ENCODE results near the gene MAFG. TPM values are rescaled to one million over a fixed set of nuclear protein-coding genes. Genes with fewer than 3 reads are reported as not detected.

The MAFG gene
- polyA plus RNA-seq, 1 donor from 2014 or later, result 11.8 TPM

DNA sequence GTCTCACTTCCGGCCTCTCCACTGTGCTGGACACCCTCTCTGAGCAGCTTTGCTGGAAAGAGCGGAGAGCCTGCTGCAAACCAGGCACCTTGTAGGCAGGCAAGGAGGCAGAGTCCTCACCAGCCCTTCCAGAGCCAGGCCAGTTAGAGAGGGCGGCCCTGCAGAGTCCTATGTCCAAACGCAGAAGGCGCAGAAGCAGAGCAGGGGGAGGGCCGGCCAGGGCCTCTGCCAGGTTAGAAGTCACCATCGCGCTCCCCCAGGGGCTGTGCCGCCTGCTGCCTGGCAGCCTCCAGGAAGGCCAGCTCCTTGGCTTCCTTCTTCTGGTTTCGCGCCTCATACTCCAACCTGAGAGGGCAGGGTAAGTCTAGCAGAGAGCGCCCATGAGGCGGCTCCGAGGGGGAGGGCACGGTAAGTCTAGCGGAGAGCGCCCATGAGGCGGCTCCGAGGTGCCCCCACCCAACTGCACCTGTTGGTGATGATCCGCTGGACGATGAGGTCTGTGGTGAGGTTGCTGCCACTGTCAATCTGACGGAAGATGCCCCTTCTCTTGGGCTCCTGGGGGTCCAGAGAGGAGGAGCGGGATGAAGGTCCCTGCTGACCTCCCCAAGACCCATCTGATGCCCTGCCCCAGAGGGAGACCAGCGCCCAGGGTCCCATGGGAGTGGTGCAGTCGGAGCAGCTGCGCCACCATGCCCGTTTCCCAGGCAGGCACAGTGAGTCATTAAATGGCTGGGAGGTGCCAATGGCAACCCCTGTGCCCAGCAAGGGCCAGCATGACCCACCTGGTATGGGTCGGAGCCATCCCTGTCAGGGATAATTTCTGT lies 22.7 kb downstream of the MAFG start:
- H3K9me3 ChIP-seq (ENCODE audit: low read length), result no peaks in the 10 kb centered on the region
- TF ChIP-seq POLR2AphosphoS5 (IDR thresholded peaks at IDR 0.05) (no peak), RAD21 (conservative IDR thresholded peaks at IDR 0.05) (no peak), EP300 (conservative IDR thresholded peaks at IDR 0.05; ENCODE audit: poor library complexity, severe bottlenecking) (no peak), EZH2 (IDR thresholded peaks at IDR 0.05; ENCODE audit: borderline replicate concordance, insufficient read depth, low read length, poor library complexity, severe bottlenecking) (no peak), SMC3 (conservative IDR thresholded peaks at IDR 0.05; ENCODE audit: poor library complexity) (no peak), MXI1 (conservative IDR thresholded peaks at IDR 0.05; ENCODE audit: poor library complexity, severe bottlenecking) (no peak), TAF1 (IDR thresholded peaks at IDR 0.05; ENCODE audit: low read depth) (no peak)
- TF ChIP-seq, protein P1, sequence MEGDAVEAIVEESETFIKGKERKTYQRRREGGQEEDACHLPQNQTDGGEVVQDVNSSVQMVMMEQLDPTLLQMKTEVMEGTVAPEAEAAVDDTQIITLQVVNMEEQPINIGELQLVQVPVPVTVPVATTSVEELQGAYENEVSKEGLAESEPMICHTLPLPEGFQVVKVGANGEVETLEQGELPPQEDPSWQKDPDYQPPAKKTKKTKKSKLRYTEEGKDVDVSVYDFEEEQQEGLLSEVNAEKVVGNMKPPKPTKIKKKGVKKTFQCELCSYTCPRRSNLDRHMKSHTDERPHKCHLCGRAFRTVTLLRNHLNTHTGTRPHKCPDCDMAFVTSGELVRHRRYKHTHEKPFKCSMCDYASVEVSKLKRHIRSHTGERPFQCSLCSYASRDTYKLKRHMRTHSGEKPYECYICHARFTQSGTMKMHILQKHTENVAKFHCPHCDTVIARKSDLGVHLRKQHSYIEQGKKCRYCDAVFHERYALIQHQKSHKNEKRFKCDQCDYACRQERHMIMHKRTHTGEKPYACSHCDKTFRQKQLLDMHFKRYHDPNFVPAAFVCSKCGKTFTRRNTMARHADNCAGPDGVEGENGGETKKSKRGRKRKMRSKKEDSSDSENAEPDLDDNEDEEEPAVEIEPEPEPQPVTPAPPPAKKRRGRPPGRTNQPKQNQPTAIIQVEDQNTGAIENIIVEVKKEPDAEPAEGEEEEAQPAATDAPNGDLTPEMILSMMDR (IDR thresholded peaks at IDR 0.05; ENCODE audit: poor library complexity, severe bottlenecking), result no peak
- TF ChIP-seq, protein P2, sequence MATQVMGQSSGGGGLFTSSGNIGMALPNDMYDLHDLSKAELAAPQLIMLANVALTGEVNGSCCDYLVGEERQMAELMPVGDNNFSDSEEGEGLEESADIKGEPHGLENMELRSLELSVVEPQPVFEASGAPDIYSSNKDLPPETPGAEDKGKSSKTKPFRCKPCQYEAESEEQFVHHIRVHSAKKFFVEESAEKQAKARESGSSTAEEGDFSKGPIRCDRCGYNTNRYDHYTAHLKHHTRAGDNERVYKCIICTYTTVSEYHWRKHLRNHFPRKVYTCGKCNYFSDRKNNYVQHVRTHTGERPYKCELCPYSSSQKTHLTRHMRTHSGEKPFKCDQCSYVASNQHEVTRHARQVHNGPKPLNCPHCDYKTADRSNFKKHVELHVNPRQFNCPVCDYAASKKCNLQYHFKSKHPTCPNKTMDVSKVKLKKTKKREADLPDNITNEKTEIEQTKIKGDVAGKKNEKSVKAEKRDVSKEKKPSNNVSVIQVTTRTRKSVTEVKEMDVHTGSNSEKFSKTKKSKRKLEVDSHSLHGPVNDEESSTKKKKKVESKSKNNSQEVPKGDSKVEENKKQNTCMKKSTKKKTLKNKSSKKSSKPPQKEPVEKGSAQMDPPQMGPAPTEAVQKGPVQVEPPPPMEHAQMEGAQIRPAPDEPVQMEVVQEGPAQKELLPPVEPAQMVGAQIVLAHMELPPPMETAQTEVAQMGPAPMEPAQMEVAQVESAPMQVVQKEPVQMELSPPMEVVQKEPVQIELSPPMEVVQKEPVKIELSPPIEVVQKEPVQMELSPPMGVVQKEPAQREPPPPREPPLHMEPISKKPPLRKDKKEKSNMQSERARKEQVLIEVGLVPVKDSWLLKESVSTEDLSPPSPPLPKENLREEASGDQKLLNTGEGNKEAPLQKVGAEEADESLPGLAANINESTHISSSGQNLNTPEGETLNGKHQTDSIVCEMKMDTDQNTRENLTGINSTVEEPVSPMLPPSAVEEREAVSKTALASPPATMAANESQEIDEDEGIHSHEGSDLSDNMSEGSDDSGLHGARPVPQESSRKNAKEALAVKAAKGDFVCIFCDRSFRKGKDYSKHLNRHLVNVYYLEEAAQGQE (IDR thresholded peaks at IDR 0.05; ENCODE audit: borderline replicate concordance), result no peak
- H3K9ac ChIP-seq (ENCODE audit: low read length), result no peak overlapping the region
- H3K9me2 ChIP-seq (ENCODE audit: insufficient read depth, low read length), result no peaks in the 10 kb centered on the region
- H3K4me3 ChIP-seq (ENCODE audit: low read length), result no peak overlapping the region
- no peak overlapping the region for H3K4me2 ChIP-seq (ENCODE audit: low read length)
- no peak overlapping the region for H2AFZ ChIP-seq (ENCODE audit: low read depth, low read length)
- H3K27me3 ChIP-seq (ENCODE audit: insufficient read depth, low read depth, low read length), result peaks cover 19% of the 10 kb centered on the region
- no peaks in the 10 kb centered on the region for H3K79me2 ChIP-seq (replicated peaks; ENCODE audit: insufficient read depth, low read length)
- no peaks in the 10 kb centered on the region for H3K36me3 ChIP-seq (ENCODE audit: insufficient read depth, low read length)
- H3K27ac ChIP-seq (ENCODE audit: low read length), result no peak overlapping the region
- no peaks in the 10 kb centered on the region for H4K20me1 ChIP-seq (ENCODE audit: insufficient read depth)
- no peaks in the 10 kb centered on the region for H3F3A ChIP-seq (ENCODE audit: insufficient read depth, low read length, poor library complexity, severe bottlenecking)

DNA sequence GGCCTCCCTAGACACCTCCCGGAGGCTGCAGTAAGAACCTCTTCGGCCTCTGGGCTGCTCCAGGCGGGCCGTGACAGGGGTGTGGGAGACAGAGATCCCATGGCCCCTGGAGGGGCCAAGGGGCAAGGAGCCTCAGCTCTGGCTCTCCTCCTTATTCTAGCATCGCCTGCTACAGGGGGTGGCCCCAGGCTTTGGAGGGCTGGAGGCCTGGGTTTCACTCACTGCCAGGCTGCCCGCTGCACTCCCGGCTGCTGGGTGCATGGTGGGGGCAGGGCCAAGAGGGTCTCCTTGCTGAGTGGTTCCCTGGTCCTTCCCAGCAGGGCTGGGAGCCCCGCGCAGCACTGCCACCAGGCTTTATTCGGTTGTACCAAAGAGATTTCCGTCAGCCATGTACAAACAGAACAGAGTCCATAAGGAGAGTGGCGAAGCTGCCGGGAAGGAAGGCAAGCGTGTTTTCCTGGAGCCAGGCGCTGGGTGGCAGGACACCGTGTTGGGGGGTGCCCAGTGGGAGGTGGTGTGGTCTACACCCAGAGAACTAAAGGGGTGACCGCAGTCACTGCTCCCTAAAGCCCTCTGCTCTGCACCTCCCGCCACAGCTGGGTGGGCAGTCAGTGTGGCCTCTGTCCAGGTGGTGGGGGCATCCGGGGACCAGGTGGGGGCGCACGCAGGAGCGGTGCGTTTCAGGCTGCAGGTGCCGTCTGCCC lies 23.5 kb downstream of the MAFG start:
- no peak overlapping the region for H2AFZ ChIP-seq (ENCODE audit: low read depth, low read length)
- H3F3A ChIP-seq (ENCODE audit: insufficient read depth, low read length, poor library complexity, severe bottlenecking), result no peaks in the 10 kb centered on the region
- no peak overlapping the region for H3K27ac ChIP-seq (ENCODE audit: low read length)
- H4K20me1 ChIP-seq (ENCODE audit: insufficient read depth), result no peaks in the 10 kb centered on the region
- H3K9me3 ChIP-seq (ENCODE audit: low read length), result no peaks in the 10 kb centered on the region
- H3K79me2 ChIP-seq (replicated peaks; ENCODE audit: insufficient read depth, low read length), result no peaks in the 10 kb centered on the region
- H3K4me2 ChIP-seq (ENCODE audit: low read length), result no peak overlapping the region
- no peak overlapping the region for H3K9ac ChIP-seq (ENCODE audit: low read length)
- peaks cover 19% of the 10 kb centered on the region for H3K27me3 ChIP-seq (ENCODE audit: insufficient read depth, low read depth, low read length)
- no peaks in the 10 kb centered on the region for H3K36me3 ChIP-seq (ENCODE audit: insufficient read depth, low read length)
- TF ChIP-seq, protein P2 (IDR thresholded peaks at IDR 0.05; ENCODE audit: borderline replicate concordance), result no peak
- TF ChIP-seq, protein P1 (IDR thresholded peaks at IDR 0.05; ENCODE audit: poor library complexity, severe bottlenecking), result no peak
- no peak for TF ChIP-seq TAF1 (IDR thresholded peaks at IDR 0.05; ENCODE audit: low read depth)
- TF ChIP-seq RAD21 (conservative IDR thresholded peaks at IDR 0.05), result no peak
- TF ChIP-seq MXI1 (conservative IDR thresholded peaks at IDR 0.05; ENCODE audit: poor library complexity, severe bottlenecking), result no peak
- TF ChIP-seq SMC3 (conservative IDR thresholded peaks at IDR 0.05; ENCODE audit: poor library complexity), result no peak
- no peak overlapping the region for H3K4me3 ChIP-seq (ENCODE audit: low read length)
- no peaks in the 10 kb centered on the region for H3K9me2 ChIP-seq (ENCODE audit: insufficient read depth, low read length)
